ENCODE measurements around the gene TBC1D10B.

TBC1D10B gene

DNA sequence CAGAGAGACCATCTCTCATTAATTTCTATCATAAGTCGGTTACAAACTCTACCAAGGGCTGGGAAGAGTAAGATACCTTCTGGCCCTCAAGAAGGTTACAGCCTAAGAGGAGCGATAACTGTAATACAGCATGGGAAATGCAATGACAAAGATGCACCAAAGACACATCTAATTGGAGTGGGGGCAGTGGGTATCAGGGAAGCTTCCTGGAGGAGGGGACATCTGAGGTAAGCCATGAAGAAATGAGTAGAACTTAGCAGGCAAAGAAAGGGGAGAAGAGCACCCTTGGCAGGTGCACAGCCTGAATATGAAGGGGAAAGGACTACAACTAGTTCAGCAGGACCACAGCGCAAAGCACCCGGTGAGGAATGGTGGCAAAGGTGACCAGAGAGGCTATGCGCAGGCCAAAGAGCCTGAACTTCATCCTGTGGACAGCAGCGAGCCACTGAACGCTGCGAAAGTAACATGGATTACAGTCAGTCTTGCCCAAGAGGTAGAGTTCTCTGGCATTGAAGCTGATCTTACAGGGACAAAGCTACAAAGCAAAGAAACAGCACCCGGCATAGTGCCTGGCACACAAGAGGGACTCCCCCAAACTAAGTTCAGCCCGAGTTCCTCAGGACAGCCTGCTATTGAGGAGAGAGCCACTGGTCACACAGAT is 2.8 kb downstream of the TBC1D10B start:
- Histone ChIP-seq H3K9ac (ENCODE audit: low read length) (no peak overlapping the region), H3K4me1 (ENCODE audit: low read length) (peaks cover 30% of the 10 kb centered on the region), H2AFZ (ENCODE audit: low read depth, low read length) (no peak overlapping the region), H3K27ac (ENCODE audit: low read length) (no peak overlapping the region), H3K27me3 (ENCODE audit: low read depth, low read length) (no peaks in the 10 kb centered on the region), H4K20me1 (ENCODE audit: insufficient read depth, low read length) (peaks cover 24% of the 10 kb centered on the region), H3K4me2 (ENCODE audit: low read length) (peak overlapping the region; percentile 99), H3K36me3 (replicated peaks; ENCODE audit: low read depth, low read length) (peaks cover 23% of the 10 kb centered on the region), H3K4me3 (ENCODE audit: low read length) (peak overlapping the region; percentile 97), H3K9me3 (ENCODE audit: insufficient read depth, low read length) (no peaks in the 10 kb centered on the region), H3K79me2 (ENCODE audit: low read length) (peaks cover 58% of the 10 kb centered on the region)
- no peak for TF ChIP-seq EZH2phosphoT487 (IDR thresholded peaks at IDR 0.05; ENCODE audit: low read depth)
- TF ChIP-seq, protein P1, sequence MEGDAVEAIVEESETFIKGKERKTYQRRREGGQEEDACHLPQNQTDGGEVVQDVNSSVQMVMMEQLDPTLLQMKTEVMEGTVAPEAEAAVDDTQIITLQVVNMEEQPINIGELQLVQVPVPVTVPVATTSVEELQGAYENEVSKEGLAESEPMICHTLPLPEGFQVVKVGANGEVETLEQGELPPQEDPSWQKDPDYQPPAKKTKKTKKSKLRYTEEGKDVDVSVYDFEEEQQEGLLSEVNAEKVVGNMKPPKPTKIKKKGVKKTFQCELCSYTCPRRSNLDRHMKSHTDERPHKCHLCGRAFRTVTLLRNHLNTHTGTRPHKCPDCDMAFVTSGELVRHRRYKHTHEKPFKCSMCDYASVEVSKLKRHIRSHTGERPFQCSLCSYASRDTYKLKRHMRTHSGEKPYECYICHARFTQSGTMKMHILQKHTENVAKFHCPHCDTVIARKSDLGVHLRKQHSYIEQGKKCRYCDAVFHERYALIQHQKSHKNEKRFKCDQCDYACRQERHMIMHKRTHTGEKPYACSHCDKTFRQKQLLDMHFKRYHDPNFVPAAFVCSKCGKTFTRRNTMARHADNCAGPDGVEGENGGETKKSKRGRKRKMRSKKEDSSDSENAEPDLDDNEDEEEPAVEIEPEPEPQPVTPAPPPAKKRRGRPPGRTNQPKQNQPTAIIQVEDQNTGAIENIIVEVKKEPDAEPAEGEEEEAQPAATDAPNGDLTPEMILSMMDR (IDR thresholded peaks at IDR 0.05; ENCODE audit: low read depth, low read length), result no peak

DNA sequence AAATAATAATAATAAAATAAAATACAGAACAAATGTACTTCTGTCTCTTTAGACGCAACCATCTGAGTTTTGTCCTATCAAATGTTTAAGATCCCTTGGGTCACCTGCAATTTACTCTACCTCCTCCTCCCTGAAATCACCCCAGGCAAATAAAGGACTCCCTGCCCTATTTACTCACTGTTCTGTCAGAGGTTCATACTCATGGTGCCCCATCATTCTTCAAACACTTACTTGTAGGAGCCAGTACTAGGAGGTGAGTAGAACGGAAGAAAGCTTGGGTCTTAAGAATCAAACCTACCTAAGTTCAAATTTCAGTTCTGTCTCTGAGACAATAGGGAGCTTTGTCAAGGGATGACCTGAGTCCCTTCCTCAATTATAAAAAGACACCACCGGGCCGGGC is 3.8 kb downstream of the TBC1D10B start:
- H3K79me2 ChIP-seq (ENCODE audit: low read length), result peaks cover 58% of the 10 kb centered on the region
- no peak overlapping the region for H2AFZ ChIP-seq (ENCODE audit: low read depth, low read length)
- TF ChIP-seq, protein P1 (IDR thresholded peaks at IDR 0.05; ENCODE audit: low read depth, low read length), result no peak
- TF ChIP-seq EZH2phosphoT487 (IDR thresholded peaks at IDR 0.05; ENCODE audit: low read depth), result no peak
- no peaks in the 10 kb centered on the region for H3K27me3 ChIP-seq (ENCODE audit: low read depth, low read length)
- H3K4me1 ChIP-seq (ENCODE audit: low read length), result peaks cover 24% of the 10 kb centered on the region
- peaks cover 24% of the 10 kb centered on the region for H4K20me1 ChIP-seq (ENCODE audit: insufficient read depth, low read length)
- H3K36me3 ChIP-seq (replicated peaks; ENCODE audit: low read depth, low read length), result peaks cover 27% of the 10 kb centered on the region
- no peaks in the 10 kb centered on the region for H3K9me3 ChIP-seq (ENCODE audit: insufficient read depth, low read length)
- no peak overlapping the region for H3K4me3 ChIP-seq (ENCODE audit: low read length)
- no peak overlapping the region for H3K4me2 ChIP-seq (ENCODE audit: low read length)
- no peak overlapping the region for H3K27ac ChIP-seq (ENCODE audit: low read length)
- no peak overlapping the region for H3K9ac ChIP-seq (ENCODE audit: low read length)

DNA sequence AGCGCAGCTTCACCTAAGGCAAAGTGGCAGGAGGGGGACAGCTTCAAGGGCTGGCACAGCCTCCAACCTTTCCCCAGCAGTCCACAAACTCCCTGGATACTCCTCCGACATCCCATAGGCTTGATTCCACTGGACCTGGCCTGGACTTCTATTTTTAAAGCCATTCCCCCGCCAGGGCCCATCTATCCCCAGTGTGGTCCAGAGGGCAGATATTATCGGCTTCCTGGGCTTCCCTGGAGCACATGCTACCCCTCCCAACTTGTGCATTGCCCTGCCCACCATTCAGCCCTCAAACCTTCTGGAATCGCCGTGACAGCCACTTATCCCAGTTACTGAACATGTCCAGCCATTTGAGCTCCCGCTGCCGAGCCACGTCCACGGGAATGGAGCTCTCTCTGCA is 5.1 kb downstream of the TBC1D10B start:
- Histone ChIP-seq H3K4me2 (ENCODE audit: low read length) (no peak overlapping the region), H4K20me1 (ENCODE audit: insufficient read depth, low read length) (peaks cover 24% of the 10 kb centered on the region), H3K79me2 (ENCODE audit: low read length) (peaks cover 64% of the 10 kb centered on the region), H3K4me1 (ENCODE audit: low read length) (peaks cover 21% of the 10 kb centered on the region), H3K4me3 (ENCODE audit: low read length) (no peak overlapping the region), H3K27me3 (ENCODE audit: low read depth, low read length) (no peaks in the 10 kb centered on the region), H3K9ac (ENCODE audit: low read length) (no peak overlapping the region), H3K9me3 (ENCODE audit: insufficient read depth, low read length) (no peaks in the 10 kb centered on the region), H2AFZ (ENCODE audit: low read depth, low read length) (no peak overlapping the region), H3K27ac (ENCODE audit: low read length) (no peak overlapping the region), H3K36me3 (replicated peaks; ENCODE audit: low read depth, low read length) (peaks cover 27% of the 10 kb centered on the region)
- no peak for TF ChIP-seq EZH2phosphoT487 (IDR thresholded peaks at IDR 0.05; ENCODE audit: low read depth)
- TF ChIP-seq, protein P1 (IDR thresholded peaks at IDR 0.05; ENCODE audit: low read depth, low read length), result no peak

DNA sequence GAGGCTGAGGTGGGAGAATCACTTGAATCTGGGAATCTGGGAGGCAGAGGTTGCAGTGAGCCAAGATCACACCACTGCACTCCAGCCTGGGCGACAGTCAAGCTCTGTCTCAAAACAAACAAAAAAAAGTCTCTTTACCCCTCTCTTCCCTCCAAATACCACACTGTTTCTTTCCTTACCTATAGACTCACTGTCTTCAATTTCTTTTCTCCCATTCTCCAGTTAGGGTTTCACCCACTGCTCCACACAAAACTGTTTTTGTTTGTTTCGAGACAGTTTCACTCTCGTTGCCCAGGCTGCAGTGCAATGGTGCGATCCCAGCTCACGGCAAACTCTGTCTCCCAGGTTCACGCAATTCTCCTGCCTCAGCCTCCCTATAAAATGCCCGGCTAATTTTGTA is 9.1 kb downstream of the TBC1D10B start:
- Histone ChIP-seq H3K9ac (ENCODE audit: low read length) (no peak overlapping the region), H3K27me3 (ENCODE audit: low read depth, low read length) (no peaks in the 10 kb centered on the region), H2AFZ (ENCODE audit: low read depth, low read length) (no peak overlapping the region), H3K4me2 (ENCODE audit: low read length) (no peak overlapping the region), H3K79me2 (ENCODE audit: low read length) (peaks cover 37% of the 10 kb centered on the region), H3K27ac (ENCODE audit: low read length) (no peak overlapping the region), H3K36me3 (replicated peaks; ENCODE audit: low read depth, low read length) (peaks cover 37% of the 10 kb centered on the region), H4K20me1 (ENCODE audit: insufficient read depth, low read length) (no peaks in the 10 kb centered on the region), H3K4me1 (ENCODE audit: low read length) (peaks cover 2% of the 10 kb centered on the region; the same call in 1 of the 2 replicates), H3K9me3 (ENCODE audit: insufficient read depth, low read length) (no peaks in the 10 kb centered on the region), H3K4me3 (ENCODE audit: low read length) (no peak overlapping the region)
- TF ChIP-seq EZH2phosphoT487 (IDR thresholded peaks at IDR 0.05; ENCODE audit: low read depth), result no peak
- TF ChIP-seq, protein P1 (IDR thresholded peaks at IDR 0.05; ENCODE audit: low read depth, low read length), result no peak

All from OCI-LY3 (cell line).